ENCODE measurements around the gene KRTAP9-6.

GRCh38 chr17:41258406-41258805 lies 6.8 kb upstream of the KRTAP9-6 start:
- TF ChIP-seq, protein P1, sequence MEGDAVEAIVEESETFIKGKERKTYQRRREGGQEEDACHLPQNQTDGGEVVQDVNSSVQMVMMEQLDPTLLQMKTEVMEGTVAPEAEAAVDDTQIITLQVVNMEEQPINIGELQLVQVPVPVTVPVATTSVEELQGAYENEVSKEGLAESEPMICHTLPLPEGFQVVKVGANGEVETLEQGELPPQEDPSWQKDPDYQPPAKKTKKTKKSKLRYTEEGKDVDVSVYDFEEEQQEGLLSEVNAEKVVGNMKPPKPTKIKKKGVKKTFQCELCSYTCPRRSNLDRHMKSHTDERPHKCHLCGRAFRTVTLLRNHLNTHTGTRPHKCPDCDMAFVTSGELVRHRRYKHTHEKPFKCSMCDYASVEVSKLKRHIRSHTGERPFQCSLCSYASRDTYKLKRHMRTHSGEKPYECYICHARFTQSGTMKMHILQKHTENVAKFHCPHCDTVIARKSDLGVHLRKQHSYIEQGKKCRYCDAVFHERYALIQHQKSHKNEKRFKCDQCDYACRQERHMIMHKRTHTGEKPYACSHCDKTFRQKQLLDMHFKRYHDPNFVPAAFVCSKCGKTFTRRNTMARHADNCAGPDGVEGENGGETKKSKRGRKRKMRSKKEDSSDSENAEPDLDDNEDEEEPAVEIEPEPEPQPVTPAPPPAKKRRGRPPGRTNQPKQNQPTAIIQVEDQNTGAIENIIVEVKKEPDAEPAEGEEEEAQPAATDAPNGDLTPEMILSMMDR (IDR thresholded peaks at IDR 0.05), result no peak
- no peak for TF ChIP-seq POLR2A (IDR thresholded peaks at IDR 0.05)

Measured in uterus (tissue), 2 donors.